GM19023 (cell line): Measurements from ENCODE around the gene SLC7A6.
A peak's percentile ranks its signal among the peaks of the same experiment; 100 is the strongest.

ENCODE experiments used
- ATAC-seq: cut with Tn5 transposase; IDR thresholded peaks from one replicate; pipeline ENCODE4 v1.9.1; 2021; ENCODE audit warnings: mild to moderate bottlenecking, moderate library complexity; ENCODE audit not compliant: unreplicated experiment

Gene SLC7A6

DNA sequence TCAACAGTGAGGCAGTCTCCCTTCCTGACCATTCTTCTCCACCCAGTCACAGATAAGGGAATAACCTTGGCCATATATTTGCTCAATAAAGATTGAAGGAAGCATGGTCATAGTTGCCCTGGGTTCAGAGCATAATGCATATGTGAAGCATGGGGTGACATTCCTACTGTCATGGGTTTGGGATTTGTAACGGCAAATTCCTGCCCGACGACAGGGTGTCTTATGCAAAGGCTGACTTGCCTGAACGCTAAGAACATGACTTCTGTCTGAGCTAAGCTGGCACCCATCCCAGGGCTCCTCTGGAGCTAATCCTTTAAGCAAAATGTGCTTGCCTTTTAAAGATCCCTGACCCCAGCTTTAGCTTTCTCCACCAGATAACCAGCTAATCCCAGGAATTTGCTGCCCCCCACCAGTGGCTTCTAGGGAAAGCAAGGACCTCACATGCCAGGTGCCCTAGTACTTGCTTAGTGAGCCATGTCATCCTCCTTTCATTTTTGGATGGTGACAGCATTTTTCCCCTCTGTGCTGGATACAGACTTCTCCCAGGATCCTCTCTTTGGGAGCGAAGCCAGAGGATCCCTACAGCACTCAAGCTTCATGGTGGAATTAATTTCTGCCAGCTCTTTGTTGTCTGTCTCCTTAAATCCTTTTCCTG, 34.7 kb downstream of the SLC7A6 start:
- ATAC-seq: no peak

GRCh38 chr16:68299571-68300453, 35.5 kb downstream of the SLC7A6 start:
- no peak for ATAC-seq

GRCh38 chr16:68300734-68301459, 36.6 kb downstream of the SLC7A6 start:
- no peak for ATAC-seq

- no peak for ATAC-seq
Observed at GRCh38 chr16:68306633-68307032, 42.3 kb downstream of the SLC7A6 start.

- ATAC-seq: no peak
Observed at GRCh38 chr16:68309799-68310198, 45.5 kb downstream of the SLC7A6 start.

- ATAC-seq: peak; percentile 31
Observed at GRCh38 chr16:68310437-68310773, 46.1 kb downstream of the SLC7A6 start.

DNA sequence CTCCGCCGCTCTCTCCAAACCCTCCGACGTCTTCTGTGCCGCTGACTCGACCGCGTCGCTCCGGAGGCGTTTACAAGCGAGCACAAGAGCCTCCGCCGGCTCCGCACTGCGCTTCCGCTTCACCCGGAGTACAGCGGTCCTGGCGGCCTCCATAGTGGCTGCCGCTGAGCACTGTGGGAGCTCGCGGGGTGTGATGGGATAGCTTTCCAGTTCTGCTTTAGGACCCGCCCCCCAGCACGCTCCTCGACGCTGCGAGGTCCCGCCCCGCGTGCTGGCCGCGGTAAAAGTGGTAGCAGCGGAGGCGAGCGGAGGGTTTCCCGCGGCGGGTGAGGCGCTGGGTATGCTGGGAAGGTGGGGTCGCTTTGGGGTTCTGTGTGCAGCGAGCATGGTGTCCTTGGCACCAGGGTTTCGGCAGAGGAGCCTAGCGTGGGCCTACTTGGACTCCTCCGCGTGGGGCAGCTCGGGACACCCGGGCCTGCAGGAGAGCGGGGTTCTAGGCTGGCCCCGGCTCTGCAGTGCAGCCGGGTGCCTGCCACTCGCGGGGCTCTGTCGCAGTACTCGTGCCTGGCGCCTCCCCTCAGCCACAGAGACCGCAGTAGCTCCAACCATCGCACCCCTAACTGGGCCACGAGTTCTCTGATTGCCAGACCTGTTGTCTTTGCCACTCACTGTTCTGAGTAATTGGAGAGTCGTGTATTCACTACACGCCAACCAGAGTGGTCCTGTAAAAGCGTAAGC, 46.6 kb downstream of the SLC7A6 start, which contains the start of the genes PRMT7 and SLC7A6OS:
Gene PRMT7 (plus strand): TSS at position 246 of the 738 bp plus-strand sequence. CDS start 4,961 bp downstream, outside the sequence.
Gene SLC7A6OS (minus strand): TSS at position 173 of the 738 bp plus-strand sequence. CDS start 20 bp downstream, at position 153.
- ATAC-seq: peak; percentile 96

- no peak for ATAC-seq
Observed at GRCh38 chr16:68313116-68313515, 48.8 kb downstream of the SLC7A6 start.

GRCh38 chr16:68319185-68319908, 55.0 kb downstream of the SLC7A6 start:
- no peak for ATAC-seq

DNA sequence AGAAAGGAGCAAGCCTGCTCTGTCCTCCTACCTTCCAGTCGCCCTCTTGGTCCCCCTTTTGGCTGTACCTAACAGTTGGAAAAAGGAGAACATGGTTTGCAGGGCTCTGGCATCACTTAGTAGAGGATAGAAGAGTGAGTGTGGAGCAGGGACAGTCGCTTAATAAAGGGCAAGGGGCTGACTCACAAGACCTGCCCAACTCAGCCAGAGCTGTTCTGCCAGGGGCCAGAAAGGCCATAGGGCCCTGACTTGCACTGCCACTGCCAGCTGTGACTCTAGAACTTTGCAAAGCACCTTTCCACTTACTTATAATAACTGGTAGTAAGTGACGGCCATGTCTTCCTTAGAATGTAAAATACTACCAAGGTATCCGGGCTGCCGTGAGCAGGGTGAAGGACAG, 60.0 kb downstream of the SLC7A6 start:
- ATAC-seq: no peak

DNA sequence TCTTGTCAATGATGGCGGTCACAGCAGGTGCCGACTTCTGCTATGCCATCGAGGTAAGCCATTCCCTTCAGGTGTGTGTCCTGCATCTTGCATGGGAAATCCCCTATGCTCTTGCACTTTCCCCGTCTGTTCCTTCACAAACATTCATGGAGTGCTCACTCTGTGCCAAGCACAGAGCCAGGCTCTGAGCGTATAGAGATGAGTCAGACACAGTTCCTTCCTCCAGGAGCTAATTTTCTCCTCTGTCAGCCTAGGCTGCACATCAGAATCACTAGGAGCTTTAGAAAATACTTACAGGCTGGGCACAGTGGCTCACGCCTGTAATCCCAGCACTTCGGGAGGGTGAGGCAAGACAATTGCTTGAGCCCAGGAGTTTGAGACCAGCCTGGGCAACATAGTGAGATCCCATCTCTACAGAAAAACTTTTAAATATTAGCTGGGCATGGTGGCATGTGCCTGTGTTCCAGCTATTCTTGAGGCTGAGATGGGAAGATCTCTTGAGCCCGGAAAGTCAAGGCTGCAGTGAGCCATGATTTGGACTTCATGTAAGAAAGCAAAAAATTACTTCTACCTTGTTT, 60.5 kb downstream of the SLC7A6 start:
- ATAC-seq: no peak

DNA sequence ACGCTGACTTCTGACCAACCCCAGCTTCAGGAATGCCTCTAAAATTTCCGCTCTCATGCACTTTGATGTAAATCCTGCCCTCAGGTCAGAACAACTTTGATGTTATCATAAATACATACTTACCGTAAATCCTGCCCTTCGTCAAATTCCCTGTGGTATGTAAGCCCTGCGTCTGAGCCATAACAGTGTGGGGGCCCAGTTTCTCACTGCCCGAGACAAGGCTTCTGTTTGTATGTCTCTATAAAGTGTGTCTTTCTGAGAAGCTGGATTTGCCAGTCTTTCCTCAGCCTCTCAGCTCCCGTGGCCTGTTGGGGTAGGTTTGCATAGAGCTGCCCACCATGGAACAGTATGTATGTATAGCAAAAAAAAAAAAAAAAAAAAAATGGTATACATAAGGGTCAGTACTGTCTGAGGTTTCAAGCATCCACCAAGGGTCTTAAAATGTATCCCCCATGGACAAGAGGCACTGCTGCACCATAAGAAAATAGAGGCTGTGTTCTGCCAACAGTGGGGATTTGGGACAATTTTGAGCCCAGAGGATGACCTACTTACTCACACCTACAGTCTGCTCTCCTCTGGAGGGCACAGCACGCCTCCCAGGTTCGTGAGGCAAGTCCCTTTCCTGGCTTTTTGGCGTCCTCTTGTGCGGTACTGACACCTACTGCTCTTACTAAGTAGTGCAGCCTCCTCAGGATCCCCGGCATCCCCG, 64.0 kb downstream of the SLC7A6 start:
- peak; percentile 81 for ATAC-seq

DNA sequence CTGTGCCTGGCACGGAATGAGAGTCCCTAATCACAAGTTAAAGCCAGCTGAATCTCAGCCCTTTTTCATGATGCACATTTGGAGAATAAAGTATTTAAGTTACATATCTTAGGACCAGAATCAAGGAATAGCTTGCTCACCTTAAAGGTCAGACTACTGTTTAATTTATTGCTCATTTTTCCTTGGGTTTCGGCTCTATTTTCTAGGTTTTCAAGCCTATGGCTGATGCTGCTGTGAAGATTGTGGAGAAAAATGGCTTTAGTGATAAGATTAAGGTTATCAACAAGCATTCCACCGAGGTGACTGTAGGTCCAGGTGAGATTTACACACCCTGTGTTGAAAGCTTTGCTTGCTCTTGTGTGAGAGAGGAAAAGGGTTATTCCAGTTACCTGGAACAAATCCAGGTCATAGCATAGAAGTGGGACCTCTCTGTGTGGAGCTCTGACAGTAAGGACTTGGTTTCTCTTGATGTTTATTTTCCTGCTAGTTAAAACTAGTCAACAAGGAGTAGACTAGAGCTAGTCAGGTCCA, 64.6 kb downstream of the SLC7A6 start:
- no peak for ATAC-seq

DNA sequence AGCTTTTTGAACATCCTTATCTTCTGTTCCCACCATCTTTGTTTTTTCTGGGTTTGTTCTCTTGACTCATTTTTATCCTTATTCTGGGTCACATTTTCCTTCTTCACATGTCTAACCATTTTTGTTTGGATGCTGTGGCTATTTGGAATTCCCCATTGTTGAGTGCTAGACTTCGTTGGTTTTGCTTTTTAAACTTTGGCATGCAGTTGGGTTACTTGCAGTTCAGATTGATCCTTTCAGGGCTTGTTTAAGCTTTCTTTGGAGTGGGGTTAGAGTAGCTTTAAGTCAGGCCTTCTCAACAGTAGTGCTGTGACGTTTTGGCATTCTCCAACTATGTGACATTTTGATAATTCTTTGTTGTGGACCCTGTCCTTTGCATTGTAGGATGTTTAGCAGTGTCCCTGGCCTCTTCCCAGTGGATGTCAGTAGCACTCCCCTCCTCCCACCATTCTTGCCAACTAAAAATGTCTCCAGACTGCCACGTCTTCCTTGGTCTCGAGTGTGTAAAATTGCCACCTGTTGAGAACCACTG, 67.6 kb downstream of the SLC7A6 start:
- no peak for ATAC-seq

- ATAC-seq: no peak
Observed at GRCh38 chr16:68332411-68333121, 68.2 kb downstream of the SLC7A6 start.

- ATAC-seq: no peak
Observed at GRCh38 chr16:68335175-68335574, 70.8 kb downstream of the SLC7A6 start.

DNA sequence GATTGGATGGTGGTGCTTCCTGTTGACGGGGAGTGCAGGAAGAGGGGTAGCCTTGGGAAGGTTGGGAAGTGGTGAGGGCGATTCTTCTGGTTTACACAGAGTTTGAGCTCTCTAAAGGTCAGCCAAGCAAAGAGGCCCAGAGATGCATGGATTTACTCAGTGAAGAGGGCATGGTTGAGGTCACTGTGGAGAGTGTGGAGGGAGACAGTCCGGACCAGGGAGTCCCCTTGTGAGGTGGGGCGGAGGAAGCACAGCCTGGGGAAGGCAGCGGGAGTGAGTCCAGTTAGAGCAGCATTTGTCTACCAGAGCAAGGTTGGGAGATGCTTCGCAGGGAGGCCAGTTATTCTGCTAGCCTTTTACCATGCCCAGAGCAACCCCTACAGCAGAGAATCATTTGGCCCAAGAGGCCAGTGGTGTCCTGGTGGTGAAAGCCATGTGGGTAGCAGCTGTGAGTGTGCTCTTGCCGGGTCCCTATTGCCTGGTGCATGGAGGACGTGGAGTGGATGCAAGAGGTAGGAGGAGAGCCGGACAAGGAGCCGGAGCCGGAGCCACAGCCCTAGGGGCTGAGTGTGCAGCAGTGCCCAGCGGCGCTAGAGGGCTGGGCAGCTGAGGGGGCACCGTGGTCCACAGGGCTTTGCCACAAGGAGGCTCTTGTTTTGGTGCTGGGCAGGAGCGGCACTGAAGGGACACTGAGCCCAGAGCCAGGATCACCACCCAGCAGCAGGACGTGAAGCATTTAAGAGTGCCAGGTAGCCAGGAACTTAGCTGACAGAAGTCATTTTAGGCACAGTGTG, 74.2 kb downstream of the SLC7A6 start:
- ATAC-seq: no peak
